ACC112 (cell line): ENCODE results near the gene TMEM40.
"Not testable (repeated sequence)": the region's sequence is repeated elsewhere in the genome, so short reads cannot be mapped to it uniquely, and the experiment has no call there.

Experiments
- H2AFZ ChIP-seq: fragments of 200-600 bp; sonication (generic); one replicate; pipeline ENCODE4 v1.6.0; 2017; ENCODE audit warnings: antibody characterized with exemption, low read length; ENCODE audit not compliant: unreplicated experiment
- H3K27ac ChIP-seq: fragments of 200-600 bp; sonication (generic); 2 replicates; pipeline ENCODE4 v1.5.1; 2014; ENCODE audit warnings: low read depth, mild to moderate bottlenecking, antibody characterized with exemption, low read length, moderate library complexity
- H3K27me3 ChIP-seq: fragments of 200-600 bp; sonication (generic); 2 replicates; pipeline ENCODE4 v1.6.1; 2014; ENCODE audit warnings: mild to moderate bottlenecking, antibody characterized with exemption, low read length, moderate library complexity, mixed read lengths; ENCODE audit not compliant: insufficient read depth
- H3K36me3 ChIP-seq: fragments of 200-600 bp; sonication (generic); 2 replicates; pipeline ENCODE4 v1.6.1; 2016; ENCODE audit warnings: mild to moderate bottlenecking, antibody characterized with exemption, low read length, moderate library complexity, mixed read lengths; ENCODE audit not compliant: insufficient read depth
- H3K4me1 ChIP-seq: fragments of 200-600 bp; sonication (generic); one replicate; pipeline ENCODE4 v1.6.1; 2016; ENCODE audit warnings: low read length, mixed read lengths; ENCODE audit not compliant: insufficient read depth, unreplicated experiment, control insufficient read depth
- H3K4me3 ChIP-seq: fragments of 200-600 bp; sonication (generic); 2 replicates; pipeline ENCODE4 v1.5.1; 2014; ENCODE audit warnings: mild to moderate bottlenecking, low read depth, low read length
- H3K79me2 ChIP-seq: fragments of 200-600 bp; sonication (generic); one replicate; pipeline ENCODE4 v1.6.0; 2016; ENCODE audit warnings: low read length; ENCODE audit not compliant: control insufficient read depth, unreplicated experiment, insufficient read depth

TMEM40 gene

DNA sequence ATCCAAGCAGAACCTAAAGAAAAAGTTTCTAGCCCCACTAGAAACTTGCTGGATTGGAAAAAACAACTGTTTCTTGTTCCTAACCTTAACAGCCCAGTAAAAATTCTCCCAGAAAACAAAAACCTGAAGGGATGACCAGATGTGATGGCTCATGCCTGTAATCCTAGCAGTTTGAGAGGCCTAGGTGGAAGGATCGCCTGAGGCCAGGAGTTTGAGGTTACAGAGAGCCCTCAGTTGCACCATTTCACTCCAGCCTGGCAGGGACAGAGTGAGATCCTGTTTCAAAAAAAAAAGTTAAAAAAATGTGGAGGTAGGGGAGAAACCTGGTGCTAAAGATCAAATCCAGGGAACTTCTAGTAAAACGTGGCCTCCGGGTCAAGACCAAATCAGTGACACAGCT lies 56.6 kb downstream of the TMEM40 start:
- Histone ChIP-seq H3K79me2 (no peaks in the 10 kb centered on the region), H3K27ac (no peak overlapping the region), H2AFZ (no peak overlapping the region), H3K36me3 (no peaks in the 10 kb centered on the region), H3K27me3 (no peaks in the 10 kb centered on the region), H3K4me1 (no peaks in the 10 kb centered on the region), H3K4me3 (no peak overlapping the region)

- not testable (repeated sequence) for H3K4me3 ChIP-seq, H2AFZ ChIP-seq, H3K27ac ChIP-seq, H3K79me2 ChIP-seq, H3K27me3 ChIP-seq, H3K4me1 ChIP-seq, H3K36me3 ChIP-seq
Observed at GRCh38 chr3:12701601-12702000, 57.5 kb downstream of the TMEM40 start.

GRCh38 chr3:12700800-12701199 lies 58.3 kb downstream of the TMEM40 start:
- no peak overlapping the region for H3K4me3 ChIP-seq
- no peaks in the 10 kb centered on the region for H3K79me2 ChIP-seq
- no peaks in the 10 kb centered on the region for H3K27me3 ChIP-seq
- H3K36me3 ChIP-seq: no peaks in the 10 kb centered on the region
- H2AFZ ChIP-seq: no peak overlapping the region
- no peak overlapping the region for H3K27ac ChIP-seq
- peaks cover 2% of the 10 kb centered on the region for H3K4me1 ChIP-seq

- no peak overlapping the region for H3K4me3 ChIP-seq
- H3K79me2 ChIP-seq: no peaks in the 10 kb centered on the region
- no peaks in the 10 kb centered on the region for H3K36me3 ChIP-seq
Observed at GRCh38 chr3:12695916-12696315, 63.1 kb downstream of the TMEM40 start.

DNA sequence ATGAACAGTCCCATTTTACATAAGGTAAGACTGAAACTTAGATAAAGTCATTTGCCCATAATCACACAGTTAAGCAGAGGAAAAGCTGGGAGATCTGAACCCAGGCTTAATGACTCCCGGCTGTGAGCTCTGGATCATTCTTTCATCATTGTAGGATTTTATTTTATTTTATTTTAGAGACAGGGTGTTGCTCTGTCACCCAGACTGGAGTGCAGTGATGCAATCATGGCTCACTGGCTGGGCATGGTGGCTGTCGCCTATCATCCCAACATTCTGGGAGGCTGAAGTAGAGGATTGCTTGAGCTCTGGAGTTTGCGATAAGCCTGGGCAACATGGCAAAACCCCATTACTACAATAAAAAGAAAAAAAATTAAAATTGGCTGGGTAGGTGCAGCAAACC lies 63.9 kb downstream of the TMEM40 start:
- no peak overlapping the region for H2AFZ ChIP-seq
- no peaks in the 10 kb centered on the region for H3K79me2 ChIP-seq
- peaks cover 2% of the 10 kb centered on the region for H3K4me1 ChIP-seq
- no peaks in the 10 kb centered on the region for H3K36me3 ChIP-seq
- H3K27ac ChIP-seq: no peak overlapping the region
- H3K27me3 ChIP-seq: no peaks in the 10 kb centered on the region
- no peak overlapping the region for H3K4me3 ChIP-seq

More at GRCh38 chr3:12695916-12696315, 63.1 kb downstream of the TMEM40 start:
- H3K4me1 ChIP-seq: peaks cover 2% of the 10 kb centered on the region
- H3K27ac ChIP-seq: no peak overlapping the region
- no peaks in the 10 kb centered on the region for H3K27me3 ChIP-seq
- no peak overlapping the region for H2AFZ ChIP-seq

DNA sequence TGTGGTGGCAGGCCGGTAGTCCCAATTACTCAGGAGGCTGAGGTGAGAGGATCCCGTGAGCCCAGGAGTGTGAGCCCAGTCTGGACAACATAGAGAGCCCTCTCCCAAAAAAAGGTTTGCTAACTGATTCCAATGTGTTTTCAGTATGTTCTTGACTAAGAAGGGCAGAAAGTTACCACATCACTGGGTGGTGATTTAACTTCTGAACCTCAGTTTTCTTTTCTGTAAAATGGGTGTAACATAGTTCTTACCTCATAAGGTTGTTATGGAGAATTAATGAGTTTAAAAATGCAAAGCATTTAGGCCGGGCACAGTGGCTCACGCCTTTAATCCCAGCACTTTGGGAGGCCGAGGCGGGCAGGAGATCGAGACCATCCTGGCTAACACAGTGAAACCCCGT lies 66.6 kb downstream of the TMEM40 start:
- peaks cover 2% of the 10 kb centered on the region for H3K4me1 ChIP-seq
- no peaks in the 10 kb centered on the region for H3K79me2 ChIP-seq
- H3K27ac ChIP-seq: no peak overlapping the region
- no peaks in the 10 kb centered on the region for H3K36me3 ChIP-seq
- H3K4me3 ChIP-seq: no peak overlapping the region
- H3K27me3 ChIP-seq: no peaks in the 10 kb centered on the region
- no peak overlapping the region for H2AFZ ChIP-seq

DNA sequence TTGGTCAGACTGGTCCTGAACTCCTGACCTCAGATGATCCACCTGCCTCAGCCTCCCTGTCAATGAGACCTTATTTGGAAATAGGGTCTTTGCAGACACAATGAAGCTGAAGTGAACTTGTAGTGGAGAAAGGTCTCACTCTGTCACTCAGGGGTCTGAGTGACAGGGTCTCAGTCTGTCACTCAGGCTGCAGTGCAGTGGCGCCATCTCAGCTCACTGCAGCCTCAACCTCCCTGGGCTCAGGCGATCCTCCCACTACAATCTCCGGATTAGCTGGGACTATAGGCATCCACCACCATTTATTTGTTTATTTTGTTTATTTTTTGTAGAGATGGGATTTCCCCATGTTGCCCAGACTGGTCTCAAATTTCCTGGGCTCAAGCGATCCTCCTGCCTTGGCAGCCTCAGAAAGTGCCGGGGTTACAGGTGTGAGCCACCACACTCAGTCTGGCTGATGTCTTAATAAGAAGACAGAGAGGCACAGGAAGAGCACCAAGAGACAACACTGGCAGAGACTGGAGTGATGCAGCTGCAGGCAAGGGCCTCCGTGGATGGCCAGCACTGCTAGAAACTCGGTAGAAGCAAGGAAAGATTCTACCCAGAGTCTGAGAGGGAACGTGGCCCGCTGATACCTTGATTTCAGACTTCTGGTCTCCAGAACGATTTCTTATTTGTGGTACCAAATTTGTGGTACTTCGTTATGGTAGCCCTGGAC lies 68.9 kb downstream of the TMEM40 start:
- H3K4me3 ChIP-seq: no peak overlapping the region
- H3K36me3 ChIP-seq: no peaks in the 10 kb centered on the region
- H3K4me1 ChIP-seq: no peaks in the 10 kb centered on the region
- no peaks in the 10 kb centered on the region for H3K79me2 ChIP-seq
- no peak overlapping the region for H2AFZ ChIP-seq
- no peak overlapping the region for H3K27ac ChIP-seq
- no peaks in the 10 kb centered on the region for H3K27me3 ChIP-seq

DNA sequence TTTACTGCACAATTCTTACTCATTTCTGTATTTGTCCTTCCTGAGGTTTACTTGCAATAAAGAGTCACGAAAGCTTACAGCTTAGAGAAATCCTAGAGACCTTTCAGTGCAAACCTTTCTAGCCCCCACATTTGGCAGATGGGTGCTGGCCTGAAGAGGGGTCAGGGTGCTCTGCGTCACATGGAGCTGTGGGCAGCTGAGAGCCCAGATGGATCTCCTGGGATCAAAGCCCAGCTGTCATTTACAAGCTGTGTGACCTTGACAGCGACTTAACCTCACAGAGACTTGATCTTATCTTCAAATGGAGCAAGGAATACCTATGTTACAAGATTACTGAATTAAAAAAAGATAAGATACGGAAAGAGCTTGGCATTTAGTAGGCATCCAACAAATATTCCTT lies 71.1 kb downstream of the TMEM40 start:
- no peaks in the 10 kb centered on the region for H3K36me3 ChIP-seq
- H3K27ac ChIP-seq: no peak overlapping the region
- no peaks in the 10 kb centered on the region for H3K79me2 ChIP-seq
- no peak overlapping the region for H3K4me3 ChIP-seq
- no peaks in the 10 kb centered on the region for H3K4me1 ChIP-seq
- no peak overlapping the region for H2AFZ ChIP-seq
- H3K27me3 ChIP-seq: no peaks in the 10 kb centered on the region

- H3K4me3 ChIP-seq: no peak overlapping the region
- peaks cover 14% of the 10 kb centered on the region for H3K4me1 ChIP-seq
Observed at GRCh38 chr3:12686096-12686495, 73.0 kb downstream of the TMEM40 start.

More at GRCh38 chr3:12686096-12686495, 73.0 kb downstream of the TMEM40 start:
- H3K79me2 ChIP-seq: no peaks in the 10 kb centered on the region
- H3K27me3 ChIP-seq: no peaks in the 10 kb centered on the region
- H2AFZ ChIP-seq: no peak overlapping the region
- H3K27ac ChIP-seq: no peak overlapping the region
- H3K36me3 ChIP-seq: no peaks in the 10 kb centered on the region
